Bronchial smooth muscle cell (primary cell): ENCODE data around the gene SLC24A3. TPM values are rescaled to one million over a fixed set of nuclear protein-coding genes. Genes with fewer than 3 reads are reported as not detected.

Experiments used
- total RNA-seq: library from RNA; depleted of rRNA; stranded (reverse); fragments of >200 nt; gene quantifications from 2 replicates; pipeline ENCODE4 v1.2.1, GENCODE V29; 2014

Gene SLC24A3
- total RNA-seq = under 0.01 TPM in 1 of 2 replicates, not detected in the other

GRCh38 chr20:19212469-19212815, at the start of gene SLC24A3:
TSS of gene SLC24A3 (plus strand) at chr20:19212642.

GRCh38 chr20:19758133-19758500, 545.7 kb downstream of the SLC24A3 start, which contains the start of gene RIN2:
TSS of gene RIN2 (plus strand) at chr20:19758258. CDS start at chr20:19889602, 131,344 bp downstream.

